Heart left ventricle (tissue), 16 donors: ENCODE data around the gene IFT122. TPM values are rescaled to one million over a fixed set of nuclear protein-coding genes. Genes with fewer than 3 reads are reported as not detected.

Experiments used
- ATAC-seq, 4 donors: fragments of 200-7000 bp; cut with Tn5 transposase; one replicate each; pipeline ENCODE4 v1.9.1; 2020 to 2022; ENCODE audit warnings: moderate library complexity in 4 of 4, mild to moderate bottlenecking in 3 of 4, moderate number of reproducible peaks in 1 of 4
- DNase-seq, 5 donors: peaks; one replicate each; pipeline ENCODE4 v3.0.0-alpha.2; 2020
- H3K27ac ChIP-seq, 12 donors: fragments of 200-600 bp; sonication (generic) in 4 of 12; one replicate each; pipeline versions ENCODE4 v1.5.0 to v1.8.0; 2016 to 2022; ENCODE audit warnings: mild to moderate bottlenecking in 2 of 12
- H3K27me3 ChIP-seq, 9 donors: fragments of 200-600 bp; sonication (generic) in 2 of 9; one replicate each; pipeline versions ENCODE4 v1.5.1 to v1.8.0; 2016 to 2022; ENCODE audit warnings: mild to moderate bottlenecking in 3 of 9
- H3K36me3 ChIP-seq, 9 donors: fragments of 200-600 bp; sonication (generic) in 2 of 9; one replicate each; pipeline versions ENCODE4 v1.5.0 to v1.8.0; 2018 to 2022; ENCODE audit warnings: mild to moderate bottlenecking in 2 of 9
- H3K4me1 ChIP-seq, 12 donors: fragments of 200-600 bp; sonication (generic) in 4 of 12; one replicate each; pipeline versions ENCODE4 v1.5.0 to v1.8.0; 2016 to 2022; ENCODE audit warnings: mild to moderate bottlenecking in 3 of 12
- H3K4me3 ChIP-seq, 12 donors: fragments of 200-600 bp; sonication (generic) in 4 of 12; one replicate each; pipeline versions ENCODE4 v1.5.0 to v1.8.0; 2017 to 2022; ENCODE audit warnings: mild to moderate bottlenecking in 9 of 12, moderate library complexity in 4 of 12
- H3K9me3 ChIP-seq, 12 donors: fragments of 200-600 bp; sonication (generic) in 4 of 12; one replicate each; pipeline versions ENCODE4 v1.5.0 to v1.8.0; 2016 to 2022; ENCODE audit warnings: mild to moderate bottlenecking in 1 of 12
- CTCF ChIP-seq, 12 donors: fragments of 200-600 bp; sonication (generic) in 4 of 12; IDR thresholded peaks; one replicate each; pipeline versions ENCODE4 v1.5.0 to v1.8.0; 2018 to 2022; ENCODE audit warnings: antibody characterized with exemption in 12 of 12, mild to moderate bottlenecking in 5 of 12
- POLR2A ChIP-seq, 2 donors: fragments of 450-650 bp; IDR thresholded peaks; one replicate each; pipeline ENCODE4 v1.6.1; 2017; ENCODE audit warnings: antibody characterized with exemption in 2 of 2, mild to moderate bottlenecking in 2 of 2, moderate library complexity in 2 of 2
- WGBS, 4 donors: extraction: QIAGEN DNeasy Blood & Tissue Kit in 2 of 4; methylation state at CpG; one replicate each; pipeline versions ENCODE4 v1.1.5 to v1.1.7; 2013 to 2018; 5-methylcytosine and 5-hydroxymethylcytosine counted together
- intact Hi-C, 10 donors: fragments of 100-400 bp; cut with DNase I; formaldehyde crosslinking; loops; one replicate each; pipeline versions ENCODE4 v1.11.1 to v1.14.2; 2022
- polyA plus RNA-seq, 2 donors: library from polyadenylated mRNA; stranded (reverse); fragments of 200-250 nt; gene quantifications; one replicate each; pipeline ENCODE4 v1.2.3, GENCODE V29; 2013
- total RNA-seq, 9 donors: library from RNA; depleted of rRNA in 2 of 9; stranded (reverse); fragments of >200 nt in 2 of 9; fragmentation: NEBNext Ultra II Directional in 3 of 9; extraction: Animal tissue kit (Norgen Biotek cat#: 25700) in 3 of 9; gene quantifications; one replicate each; pipeline versions ENCODE4 v1.1.0 to v1.2.4, GENCODE V29; 2016 to 2023
- donor health status: ischemic (EF 13 %, LVEDD 7.1; RV severe dilation, severe dysfunction).
- donor health status: healthy with polysubstance abuse.
- donor health status: DM: no; HTN: yes; CAD: no.
- donor health status: DM: no; HTN: no; CAD: no.
- donor health status: ischemic (EF 25% LVEDD 6.9; RV normal size, moderate dysfunction).
- donor health status: ischemic (EF 25% LVEDD 5.7; RV mildly dilated, moderate dysfunction).
- donor health status: healthy.
- donor health status: DM: yes; HTN: yes; CAD: no.
- donor health status: ischemic (EF 35%, LVEDD 5.7; RV mildly dilated, moderate dysfunction).
- donor health status: nonischemic (EF 11% LVEDD 7.7; RV severe dilation, severe dysfunction).
- donor health status: DM: yes; HTN: yes; CAD: no.
- donor health status: PGD.
- donor health status: ischemic (EF 29% LVEDD 5.4; RV normal size, mild dysfunction).
- donor health status: nonischemic (EF 23%, LVEDD 6.1; RV moderate dilation, normal function).

IFT122 gene
- total and polyA plus RNA-seq, 11 donors: 7.2 to 34.2 (median 16.6) TPM

DNA sequence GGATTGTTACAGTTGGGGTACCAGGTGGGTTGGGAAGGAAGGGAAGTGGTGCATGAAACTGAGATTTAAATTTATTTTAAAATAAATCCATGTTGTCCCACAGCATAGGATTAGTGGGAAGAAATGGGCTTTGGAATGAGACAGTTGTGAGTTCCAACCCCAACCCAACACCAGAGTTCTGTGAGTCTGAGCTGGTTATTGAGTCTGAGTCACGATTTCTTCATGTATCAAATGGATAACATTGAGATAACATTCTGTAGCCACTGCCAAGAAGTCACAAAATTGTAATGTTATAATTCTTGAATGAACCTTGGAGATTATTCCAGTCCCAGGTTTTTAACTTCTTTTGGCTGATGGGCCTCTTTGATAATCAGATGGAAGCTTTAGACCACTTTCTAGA lies 13.7 kb downstream of the IFT122 start:
- H3K27ac ChIP-seq: no peak overlapping the region
- peaks cover 0 to 17% (median 3%) of the 10 kb centered on the region in 12 donors for H3K4me1 ChIP-seq
- ATAC-seq (no peak), DNase-seq (no peak)
- 44 to 78% (median 69%) methylated on average over 1 of the region's 1 CpG for WGBS, 4 donors
- peaks cover 0 to 69% (median 23%) of the 10 kb centered on the region in 9 donors for H3K36me3 ChIP-seq
- H3K4me3 ChIP-seq: no peak overlapping the region
- no peaks in the 10 kb centered on the region for H3K9me3 ChIP-seq
- TF ChIP-seq POLR2A (IDR thresholded peaks at IDR 0.05) (no peak), CTCF (IDR thresholded peaks at IDR 0.05) (no peak)
- H3K27me3 ChIP-seq: no peaks in the 10 kb centered on the region
- intact Hi-C loops: no loop called here

- 96 to 98% (median 97%) methylated on average over 3 of the region's 3 CpGs for WGBS, 4 donors
- Histone ChIP-seq H3K4me3 (no peak overlapping the region), H3K36me3 (peaks cover 0 to 78% (median 37%) of the 10 kb centered on the region in 9 donors), H3K27me3 (no peaks in the 10 kb centered on the region), H3K9me3 (no peaks in the 10 kb centered on the region), H3K4me1 (peaks cover 0 to 18% (median 5%) of the 10 kb centered on the region in 12 donors), H3K27ac (peak overlapping the region in 2 of 12 donors; percentile 80 to 83)
- DNase-seq (no peak), ATAC-seq (no peak)
- TF ChIP-seq POLR2A (IDR thresholded peaks at IDR 0.05) (no peak), CTCF (IDR thresholded peaks at IDR 0.05) (no peak)
- intact Hi-C loops: no loop called here
These were observed 20.1 kb downstream of the IFT122 start for GRCh38 chr3:129460155-129460554.

DNA sequence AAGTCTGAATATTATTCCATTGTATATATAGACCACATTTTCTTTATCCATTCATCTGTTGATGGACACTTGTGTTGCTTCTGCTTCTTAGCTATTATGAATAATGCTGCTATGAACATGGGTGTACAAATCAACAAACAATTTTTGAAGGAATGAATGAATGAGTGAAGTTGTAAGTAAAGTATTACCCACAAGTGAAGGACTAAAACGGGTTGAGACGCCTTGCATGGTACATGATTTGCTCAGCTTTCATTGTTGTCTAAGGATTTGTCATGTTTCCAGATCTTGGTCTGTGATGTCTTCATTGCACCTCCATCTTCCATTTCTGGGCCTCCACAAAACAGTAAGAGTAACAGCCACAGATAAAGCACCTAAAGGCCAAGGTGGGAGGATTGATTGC lies 20.5 kb downstream of the IFT122 start:
- TF ChIP-seq CTCF (IDR thresholded peaks at IDR 0.05) (no peak), POLR2A (IDR thresholded peaks at IDR 0.05) (no peak)
- Histone ChIP-seq H3K4me3 (no peak overlapping the region), H3K4me1 (peaks cover 0 to 18% (median 5%) of the 10 kb centered on the region in 12 donors), H3K27ac (peak overlapping the region in 4 of 12 donors; percentile 74 to 94 (median 82)), H3K9me3 (no peaks in the 10 kb centered on the region), H3K27me3 (no peaks in the 10 kb centered on the region), H3K36me3 (peaks cover 0 to 74% (median 33%) of the 10 kb centered on the region in 9 donors)
- WGBS, 4 donors: 93 to 100% (median 95%) methylated on average over 2 of the region's 2 CpGs
- DNase-seq: no peak
- intact Hi-C loops: no loop called here
- no peak for ATAC-seq

DNA sequence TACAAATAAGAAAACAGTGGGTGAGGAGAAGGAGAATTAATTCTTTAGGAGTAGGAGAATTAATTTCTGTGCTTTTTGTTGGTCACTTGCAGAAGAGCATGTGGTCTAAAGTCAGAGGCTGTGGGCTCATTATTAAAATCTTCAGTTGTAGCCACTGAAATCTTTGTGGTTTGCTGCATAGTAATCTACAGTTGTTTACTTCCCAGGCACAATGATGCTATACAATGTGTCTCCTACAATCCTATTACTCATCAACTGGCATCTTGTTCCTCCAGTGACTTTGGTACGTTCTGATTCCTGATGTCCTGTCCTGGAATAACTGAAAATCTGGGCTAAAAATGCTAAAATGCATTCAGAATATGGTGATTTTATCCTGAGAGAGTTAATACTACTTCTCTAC lies 21.0 kb downstream of the IFT122 start:
- ATAC-seq: no peak
- Histone ChIP-seq H3K27ac (peak overlapping the region in 11 of 12 donors; percentile 6 to 94 (median 74)), H3K9me3 (no peaks in the 10 kb centered on the region), H3K4me3 (no peak overlapping the region), H3K27me3 (no peaks in the 10 kb centered on the region), H3K4me1 (peaks cover 0 to 18% (median 5%) of the 10 kb centered on the region in 12 donors), H3K36me3 (peaks cover 0 to 71% (median 30%) of the 10 kb centered on the region in 9 donors)
- no peak for TF ChIP-seq POLR2A (IDR thresholded peaks at IDR 0.05)
- no peak for TF ChIP-seq CTCF (IDR thresholded peaks at IDR 0.05)
- 83 to 88% (median 86%) methylated on average over 1 of the region's 1 CpG for WGBS, 4 donors
- intact Hi-C loops: no loop called here
- no peak for DNase-seq
